ENCODE results near the gene MYO18A.

DNA sequence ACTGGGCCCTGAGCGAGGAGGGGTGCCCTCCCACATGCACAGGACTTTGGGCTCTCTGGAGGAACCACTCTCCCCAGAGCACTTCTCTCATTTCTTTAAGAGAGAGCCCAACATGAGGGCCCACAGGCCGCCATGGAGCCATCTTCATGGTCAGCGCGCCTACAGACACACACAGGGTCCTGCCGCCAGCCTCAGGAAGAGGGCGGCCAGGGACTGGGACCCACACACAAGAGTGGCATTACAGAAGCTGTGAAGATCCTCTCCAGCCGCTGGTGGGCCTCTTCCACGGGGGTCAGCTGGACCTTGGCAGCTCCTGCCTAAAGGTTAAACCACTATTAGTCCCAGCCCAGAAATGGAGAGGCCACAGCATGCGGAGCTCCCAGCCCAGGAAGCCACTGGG is 54.5 kb downstream of the MYO18A start:
- TF ChIP-seq, protein P1, sequence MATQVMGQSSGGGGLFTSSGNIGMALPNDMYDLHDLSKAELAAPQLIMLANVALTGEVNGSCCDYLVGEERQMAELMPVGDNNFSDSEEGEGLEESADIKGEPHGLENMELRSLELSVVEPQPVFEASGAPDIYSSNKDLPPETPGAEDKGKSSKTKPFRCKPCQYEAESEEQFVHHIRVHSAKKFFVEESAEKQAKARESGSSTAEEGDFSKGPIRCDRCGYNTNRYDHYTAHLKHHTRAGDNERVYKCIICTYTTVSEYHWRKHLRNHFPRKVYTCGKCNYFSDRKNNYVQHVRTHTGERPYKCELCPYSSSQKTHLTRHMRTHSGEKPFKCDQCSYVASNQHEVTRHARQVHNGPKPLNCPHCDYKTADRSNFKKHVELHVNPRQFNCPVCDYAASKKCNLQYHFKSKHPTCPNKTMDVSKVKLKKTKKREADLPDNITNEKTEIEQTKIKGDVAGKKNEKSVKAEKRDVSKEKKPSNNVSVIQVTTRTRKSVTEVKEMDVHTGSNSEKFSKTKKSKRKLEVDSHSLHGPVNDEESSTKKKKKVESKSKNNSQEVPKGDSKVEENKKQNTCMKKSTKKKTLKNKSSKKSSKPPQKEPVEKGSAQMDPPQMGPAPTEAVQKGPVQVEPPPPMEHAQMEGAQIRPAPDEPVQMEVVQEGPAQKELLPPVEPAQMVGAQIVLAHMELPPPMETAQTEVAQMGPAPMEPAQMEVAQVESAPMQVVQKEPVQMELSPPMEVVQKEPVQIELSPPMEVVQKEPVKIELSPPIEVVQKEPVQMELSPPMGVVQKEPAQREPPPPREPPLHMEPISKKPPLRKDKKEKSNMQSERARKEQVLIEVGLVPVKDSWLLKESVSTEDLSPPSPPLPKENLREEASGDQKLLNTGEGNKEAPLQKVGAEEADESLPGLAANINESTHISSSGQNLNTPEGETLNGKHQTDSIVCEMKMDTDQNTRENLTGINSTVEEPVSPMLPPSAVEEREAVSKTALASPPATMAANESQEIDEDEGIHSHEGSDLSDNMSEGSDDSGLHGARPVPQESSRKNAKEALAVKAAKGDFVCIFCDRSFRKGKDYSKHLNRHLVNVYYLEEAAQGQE (tag by site-specific recombination; IDR thresholded peaks at IDR 0.05) = no peak
- no peak for TF ChIP-seq ZNF146 (tag by site-specific recombination; IDR thresholded peaks at IDR 0.05)

Data from HEK293 (cell line).